ENCODE results near the gene CREB5.

DNA sequence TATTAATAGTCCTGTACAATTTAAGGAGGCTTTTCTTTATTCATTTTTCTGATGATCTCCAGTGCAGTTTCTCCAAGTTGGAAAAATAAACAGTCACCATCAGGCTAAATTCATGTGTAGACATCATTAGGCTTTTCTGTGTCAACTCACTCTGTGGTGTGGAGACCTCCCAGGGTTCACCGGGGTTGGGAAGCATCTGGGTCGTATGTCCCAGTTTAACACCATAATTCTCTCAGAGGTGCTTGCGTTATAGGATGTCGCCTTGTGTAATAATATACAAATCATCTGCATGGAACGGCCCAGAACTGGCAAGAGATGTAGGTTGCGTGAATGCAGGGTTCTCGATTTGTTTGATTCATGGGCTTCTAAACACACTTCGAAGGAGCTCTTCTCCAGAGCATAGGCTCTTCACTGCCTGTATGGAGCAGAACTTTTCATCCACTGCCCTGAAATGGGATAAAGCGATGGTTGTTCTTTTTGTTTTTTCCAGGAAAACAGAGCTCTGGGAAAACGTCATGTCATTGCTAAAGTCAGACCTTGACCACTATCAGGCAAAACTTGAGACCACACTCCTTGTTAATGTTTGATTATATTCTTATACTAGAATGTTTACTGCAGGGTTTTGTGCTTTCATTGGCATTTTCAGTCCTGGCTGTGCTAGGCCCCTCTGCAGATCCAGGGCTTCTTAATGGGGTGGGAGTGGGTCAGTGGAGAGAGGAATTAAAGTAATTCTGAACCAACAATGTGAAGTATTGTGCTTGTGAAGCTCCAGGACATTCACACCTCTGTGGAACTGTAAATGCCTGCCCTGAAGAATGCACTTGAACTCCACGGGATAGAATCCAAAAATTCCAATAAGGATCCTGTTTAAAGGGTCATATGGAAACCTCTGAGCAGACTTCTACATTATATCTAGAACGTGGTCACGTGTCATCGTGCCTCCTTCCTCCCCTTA lies 373.0 kb downstream of the CREB5 start:
- TF ChIP-seq, protein P1, sequence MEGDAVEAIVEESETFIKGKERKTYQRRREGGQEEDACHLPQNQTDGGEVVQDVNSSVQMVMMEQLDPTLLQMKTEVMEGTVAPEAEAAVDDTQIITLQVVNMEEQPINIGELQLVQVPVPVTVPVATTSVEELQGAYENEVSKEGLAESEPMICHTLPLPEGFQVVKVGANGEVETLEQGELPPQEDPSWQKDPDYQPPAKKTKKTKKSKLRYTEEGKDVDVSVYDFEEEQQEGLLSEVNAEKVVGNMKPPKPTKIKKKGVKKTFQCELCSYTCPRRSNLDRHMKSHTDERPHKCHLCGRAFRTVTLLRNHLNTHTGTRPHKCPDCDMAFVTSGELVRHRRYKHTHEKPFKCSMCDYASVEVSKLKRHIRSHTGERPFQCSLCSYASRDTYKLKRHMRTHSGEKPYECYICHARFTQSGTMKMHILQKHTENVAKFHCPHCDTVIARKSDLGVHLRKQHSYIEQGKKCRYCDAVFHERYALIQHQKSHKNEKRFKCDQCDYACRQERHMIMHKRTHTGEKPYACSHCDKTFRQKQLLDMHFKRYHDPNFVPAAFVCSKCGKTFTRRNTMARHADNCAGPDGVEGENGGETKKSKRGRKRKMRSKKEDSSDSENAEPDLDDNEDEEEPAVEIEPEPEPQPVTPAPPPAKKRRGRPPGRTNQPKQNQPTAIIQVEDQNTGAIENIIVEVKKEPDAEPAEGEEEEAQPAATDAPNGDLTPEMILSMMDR (IDR thresholded peaks at IDR 0.05) = no peak
- TF ChIP-seq POLR2A (IDR thresholded peaks at IDR 0.05) = no peak
